Stimulated activated CD4-positive, alpha-beta T cell treated with anti-CD3 and anti-CD28 coated beads, TNF-alpha, amount 100 ng/mL, for 4 hours (primary cell): Measurements from ENCODE around the gene TIMM23B.
"Not testable (repeated sequence)": the region's sequence is repeated elsewhere in the genome, so short reads cannot be mapped to it uniquely, and the experiment has no call there.

ENCODE experiments used
- DNase-seq, 3 experiments: peaks; one replicate each; pipeline ENCODE4 v3.0.0-alpha.2; 2020; ENCODE audit warnings: low read depth in 3 of 3

TIMM23B gene, protein sequence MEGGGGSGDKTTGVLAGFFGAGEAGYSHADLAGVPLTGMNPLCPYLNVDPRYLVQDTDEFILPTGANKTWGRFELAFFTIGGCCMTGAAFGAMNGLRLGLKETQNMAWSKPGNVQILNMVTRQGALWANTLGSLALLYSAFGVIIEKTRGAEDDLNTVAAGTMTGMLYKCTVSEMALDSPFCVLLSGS

DNA sequence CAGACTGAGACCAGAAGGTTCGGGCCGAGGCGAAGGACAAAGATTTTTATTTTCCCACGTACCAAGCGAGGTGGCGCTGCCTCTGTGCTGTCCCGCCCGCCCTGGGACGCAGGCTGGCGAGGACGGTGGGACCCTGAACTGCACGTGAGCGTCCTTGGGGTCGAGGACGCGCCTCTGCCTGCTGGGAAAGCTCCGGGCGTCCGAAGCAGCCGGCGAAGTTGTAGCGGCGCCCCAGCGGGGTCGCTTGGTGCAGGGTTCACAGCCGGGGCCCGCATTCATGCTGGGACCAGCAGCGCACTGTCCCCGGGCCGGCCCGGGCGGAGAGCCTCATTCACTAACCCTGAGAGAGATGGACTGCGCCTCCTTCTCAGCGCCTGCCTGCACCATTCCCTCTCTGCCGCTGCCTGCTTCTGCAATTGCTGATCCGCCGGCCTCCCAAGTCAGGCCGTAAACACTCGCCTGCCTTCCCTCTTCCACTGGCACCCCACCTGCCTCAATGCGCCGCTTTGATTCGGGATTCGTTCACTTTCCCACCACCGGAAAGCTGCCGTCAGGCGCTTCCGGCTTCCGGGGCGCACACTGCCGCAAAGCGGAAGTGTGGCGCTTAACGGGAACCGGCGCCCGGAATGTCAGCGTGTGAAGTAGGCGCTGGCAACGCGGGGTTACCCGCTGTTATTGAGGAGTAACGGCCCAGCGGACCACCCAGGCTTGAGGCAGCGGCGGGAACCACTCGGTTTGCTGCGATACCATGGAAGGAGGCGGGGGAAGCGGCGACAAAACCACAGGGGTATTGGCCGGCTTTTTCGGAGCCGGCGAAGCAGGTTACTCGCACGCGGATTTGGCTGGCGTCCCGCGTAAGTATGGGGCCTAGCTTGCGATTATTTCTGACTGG, at the start of gene TIMM23B, which contains the start of gene PARG:
Gene TIMM23B (plus strand): TSS at position 607 of the 892 bp plus-strand sequence. CDS start 142 bp downstream, at position 749.
Gene PARG (minus strand): TSS at position 581 of the 892 bp plus-strand sequence. CDS start 302 bp downstream, at position 279.
- DNase-seq, result peak; percentile 48 to 67 (median 59)

DNA sequence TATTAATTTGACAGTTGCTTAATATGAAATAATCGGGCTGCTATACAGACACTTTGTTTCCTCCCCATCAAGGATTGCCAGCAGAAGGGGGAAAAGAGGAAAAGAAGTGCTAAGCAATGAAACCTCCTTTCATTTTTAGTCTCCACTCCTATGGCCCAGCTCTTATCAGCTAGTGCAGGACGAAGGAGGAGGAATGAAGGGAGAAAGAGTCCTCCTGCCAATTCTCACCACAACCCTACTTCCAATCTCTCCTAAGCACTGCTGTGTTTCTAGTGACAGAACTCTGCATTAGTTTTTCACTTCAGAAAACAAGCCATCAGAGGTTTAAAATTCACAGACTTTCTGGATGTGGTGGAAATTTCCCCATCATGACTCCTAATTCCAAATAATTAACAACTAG, 41.9 kb upstream of the TIMM23B start:
- DNase-seq, result not testable (repeated sequence)

DNA sequence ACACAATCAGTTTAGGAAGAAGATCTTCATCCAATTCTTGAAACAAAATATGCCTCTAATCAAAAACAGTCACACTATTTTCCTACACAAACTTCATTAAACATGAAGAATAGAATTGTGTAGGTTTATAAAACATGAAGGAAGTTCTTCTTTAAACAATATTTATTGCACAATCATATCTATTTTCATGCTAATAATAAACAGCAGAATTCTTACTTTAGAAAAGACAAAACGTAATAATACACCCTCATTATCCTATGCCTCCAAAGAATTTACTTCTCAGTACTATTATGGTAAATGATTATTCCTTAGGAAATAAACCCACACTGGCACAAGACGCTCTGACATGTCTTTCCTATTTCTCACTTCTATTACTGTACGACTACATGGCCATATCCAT, 41.4 kb upstream of the TIMM23B start:
- DNase-seq, result not testable (repeated sequence)

DNA sequence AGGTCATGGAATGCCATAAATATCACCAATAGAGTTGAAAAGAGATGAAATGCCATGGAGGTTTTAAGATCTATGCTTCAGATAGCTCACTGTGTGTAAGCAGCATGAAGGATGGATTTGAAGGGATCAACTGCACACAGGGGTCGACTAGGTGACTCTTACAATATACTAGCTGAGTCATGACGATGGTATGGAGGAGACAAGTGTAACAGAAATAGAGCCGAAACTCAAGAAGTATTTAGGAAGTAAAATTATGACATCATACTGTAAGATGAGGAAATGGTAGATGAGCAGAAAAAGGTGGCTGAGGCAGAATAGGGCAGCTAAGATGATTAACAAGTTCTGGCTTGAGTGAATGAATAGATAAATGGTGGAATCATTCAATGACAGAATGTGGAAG, 38.0 kb upstream of the TIMM23B start:
- DNase-seq, result not testable (repeated sequence)

DNA sequence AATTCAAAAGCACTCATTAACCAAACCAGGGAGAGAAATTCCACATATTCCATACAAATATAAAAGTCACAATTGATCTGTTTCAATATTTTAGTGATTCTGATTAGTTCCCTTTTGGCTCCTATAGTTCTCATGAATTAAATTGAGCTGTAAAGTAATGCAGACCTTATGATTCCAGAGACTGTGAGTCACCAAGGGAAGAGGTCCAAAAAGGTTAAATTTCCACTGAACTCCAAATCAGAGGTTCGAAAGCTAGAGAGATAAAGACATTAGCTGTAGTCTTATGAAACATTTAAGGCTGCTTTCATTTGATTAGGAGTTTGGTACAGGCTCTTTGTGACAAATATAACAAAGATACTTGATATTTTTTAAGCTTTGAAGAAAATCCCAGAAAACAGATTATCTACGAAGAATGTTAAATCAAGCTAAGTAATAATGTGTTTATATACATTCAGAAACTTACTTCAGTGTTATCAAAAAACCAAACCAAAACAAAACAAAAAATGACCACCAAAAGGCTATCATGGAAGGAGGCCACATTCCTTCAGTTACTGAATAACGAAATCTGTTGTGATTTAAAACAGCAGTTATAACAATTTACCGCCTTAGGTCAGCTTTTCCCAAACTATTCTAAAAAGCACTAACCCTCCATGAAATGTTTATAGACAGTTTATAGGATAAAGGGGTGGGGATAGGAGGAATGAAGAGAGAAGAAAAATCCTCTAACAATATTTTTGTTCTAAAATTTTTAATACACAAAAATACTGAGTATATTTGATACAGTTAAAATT, 33.4 kb upstream of the TIMM23B start:
- DNase-seq, result not testable (repeated sequence)

DNA sequence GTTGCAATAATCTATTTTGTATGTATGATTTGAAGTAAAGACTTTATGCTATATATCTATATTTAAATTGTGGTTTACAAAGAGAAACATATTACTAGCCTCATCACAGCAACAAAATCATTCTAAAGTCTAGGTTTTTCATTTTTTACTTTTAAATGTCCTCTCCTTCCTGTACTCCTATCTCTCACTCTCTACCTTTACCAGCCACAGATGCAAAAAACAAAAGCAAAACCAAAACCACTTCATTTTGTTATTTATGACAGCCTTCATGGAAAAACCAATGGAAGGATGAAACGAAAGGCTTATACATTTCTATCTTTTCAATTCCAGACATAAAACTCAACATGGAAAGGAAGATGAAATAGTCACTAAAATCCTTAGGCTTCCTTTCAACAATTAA, 31.6 kb upstream of the TIMM23B start:
- DNase-seq, result not testable (repeated sequence)

DNA sequence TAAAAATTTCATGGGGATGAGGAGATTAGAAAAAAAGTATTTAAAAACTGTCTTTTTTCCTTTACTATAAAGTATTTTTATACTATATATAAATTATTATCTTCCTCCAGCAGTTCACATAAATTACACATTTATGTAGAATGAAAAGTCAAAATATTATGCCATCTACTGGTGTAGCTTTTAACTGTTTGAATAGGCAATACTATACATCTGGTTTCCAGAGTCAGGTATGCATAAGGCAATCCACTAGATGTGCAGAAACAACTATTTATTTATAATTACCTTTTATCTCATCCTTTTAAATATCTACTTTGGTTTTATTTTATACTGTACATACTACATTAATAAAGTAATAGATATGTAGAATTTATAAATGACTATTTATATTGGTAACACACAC, 25.4 kb upstream of the TIMM23B start:
- DNase-seq, result not testable (repeated sequence)

DNA sequence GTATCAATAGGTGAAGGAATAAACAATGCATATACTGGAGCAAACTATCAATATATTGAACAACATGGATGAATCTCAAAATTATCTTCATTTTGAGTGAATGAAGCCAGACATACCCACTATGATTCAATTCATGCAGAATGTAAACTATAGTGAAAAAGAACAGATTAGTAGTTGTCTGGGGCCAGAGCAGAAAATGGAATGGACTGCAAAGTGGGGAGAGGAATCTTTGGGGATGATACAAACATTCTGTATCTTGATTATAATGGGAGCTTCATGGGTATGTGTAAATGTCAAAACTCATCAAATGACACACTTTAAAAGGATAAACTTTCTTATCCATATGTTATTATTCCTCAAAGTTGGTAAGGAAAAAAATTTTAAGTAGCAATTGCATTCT, 23.9 kb upstream of the TIMM23B start:
- DNase-seq, result not testable (repeated sequence)

DNA sequence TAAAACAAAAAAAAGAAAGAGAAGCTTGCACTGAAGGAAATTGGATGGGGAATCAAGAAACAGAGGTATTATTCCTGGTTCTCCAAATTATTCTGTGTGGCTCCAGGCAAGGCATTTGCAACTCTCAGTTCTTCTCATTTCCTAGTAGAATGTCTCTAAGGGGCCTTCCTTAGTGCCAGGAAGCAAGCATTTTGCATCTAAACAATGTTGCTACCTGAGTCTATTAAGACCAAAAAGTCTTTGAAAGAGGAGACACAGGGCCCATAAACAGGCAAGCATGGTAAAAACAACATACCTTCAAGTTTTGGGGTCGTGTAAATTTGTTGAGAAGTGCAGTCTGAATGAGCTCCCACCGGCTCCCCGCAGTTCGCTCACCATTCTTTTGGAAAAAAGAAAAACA, 19.8 kb upstream of the TIMM23B start:
- not testable (repeated sequence) for DNase-seq

DNA sequence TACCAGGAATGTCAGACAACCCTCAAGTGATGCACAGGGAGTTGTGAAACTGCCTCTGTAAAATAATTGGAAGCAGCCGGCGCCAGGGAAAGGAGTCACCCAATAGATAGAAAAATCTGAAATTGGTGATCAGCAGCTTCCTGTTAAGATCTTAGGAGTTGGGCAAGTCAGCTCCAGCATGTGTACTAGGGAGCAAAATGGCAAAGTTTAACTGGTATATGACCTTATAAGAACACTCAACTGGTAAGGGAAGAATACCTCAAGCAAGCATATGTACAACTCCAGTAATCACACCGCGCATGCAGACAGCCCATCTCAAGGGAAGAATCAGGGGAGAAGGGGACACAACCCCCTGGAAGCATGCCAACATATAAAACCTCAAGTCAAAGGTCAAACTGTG, 18.3 kb upstream of the TIMM23B start:
- not testable (repeated sequence) for DNase-seq

DNA sequence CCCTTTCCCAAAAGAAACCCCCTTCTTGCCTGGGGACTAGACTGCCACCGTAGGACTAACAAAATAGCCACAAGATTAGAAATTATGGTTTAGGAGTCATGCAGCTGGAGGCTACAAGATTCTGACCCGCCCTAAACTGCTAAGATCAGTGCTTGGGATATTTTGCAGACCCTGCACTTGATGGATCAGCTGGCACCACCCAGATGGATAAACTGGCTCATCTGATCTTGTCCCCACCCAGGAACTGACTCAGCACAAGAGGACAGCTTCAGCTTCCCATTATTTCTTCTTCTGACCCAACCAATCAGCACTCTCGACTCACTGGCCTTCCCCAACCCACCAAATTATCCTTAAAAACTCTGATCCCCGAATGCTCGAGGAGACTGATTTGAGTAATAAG, 10.6 kb upstream of the TIMM23B start:
- DNase-seq, result not testable (repeated sequence)

DNA sequence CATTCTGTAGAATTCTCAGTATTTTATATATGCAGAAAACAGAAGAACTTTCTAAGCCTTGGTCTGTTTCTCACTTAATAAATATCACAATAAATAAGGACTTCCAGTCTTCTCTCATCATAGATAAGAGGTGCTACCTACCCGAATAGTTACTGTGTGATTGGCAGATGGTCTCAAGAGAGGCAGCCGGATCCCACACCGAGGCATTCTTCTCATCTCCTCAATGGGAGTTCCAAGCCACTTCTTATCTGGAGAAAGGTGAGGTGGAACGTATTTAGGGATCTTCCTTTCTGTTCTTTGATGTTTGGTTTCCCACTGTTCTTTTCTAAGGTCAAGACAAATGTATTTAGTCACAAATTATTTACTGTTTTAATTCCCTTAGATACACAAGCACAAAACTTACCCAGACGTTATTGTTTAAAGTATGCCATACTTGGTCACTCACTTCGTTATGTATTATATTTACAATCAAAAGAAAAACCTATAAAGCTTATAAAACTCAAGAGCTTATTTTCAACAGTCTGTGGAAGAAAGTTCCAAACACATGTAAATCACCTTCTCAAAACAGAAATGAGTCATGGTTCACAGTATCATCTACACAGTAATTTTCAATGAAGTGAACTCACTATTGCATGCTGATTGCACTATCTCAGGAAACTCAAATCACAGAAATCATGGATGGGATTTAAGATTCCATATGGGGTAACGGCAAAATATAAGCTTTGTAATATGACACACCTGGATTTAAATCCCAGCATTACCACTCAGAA, 9.7 kb upstream of the TIMM23B start:
- DNase-seq, result not testable (repeated sequence)

DNA sequence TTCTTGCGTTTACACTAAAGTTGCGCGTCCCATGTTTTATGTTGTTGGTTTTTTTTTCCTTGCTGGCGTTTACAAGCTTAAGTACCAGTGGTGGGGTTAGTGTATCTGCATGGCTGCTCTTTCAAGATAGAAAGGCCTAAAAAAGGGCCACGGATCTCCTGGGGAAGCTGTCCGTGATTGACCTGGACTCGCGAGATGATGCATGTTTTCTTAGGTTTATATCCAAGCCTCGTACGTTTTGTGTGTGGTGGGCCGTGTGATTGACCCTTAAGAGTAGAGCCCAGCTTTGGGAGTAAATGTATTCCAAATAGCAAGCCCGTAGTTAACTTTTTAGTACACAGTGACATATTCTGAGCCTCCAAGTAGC, 469 bp downstream of the TIMM23B start:
- not testable (repeated sequence) for DNase-seq

DNA sequence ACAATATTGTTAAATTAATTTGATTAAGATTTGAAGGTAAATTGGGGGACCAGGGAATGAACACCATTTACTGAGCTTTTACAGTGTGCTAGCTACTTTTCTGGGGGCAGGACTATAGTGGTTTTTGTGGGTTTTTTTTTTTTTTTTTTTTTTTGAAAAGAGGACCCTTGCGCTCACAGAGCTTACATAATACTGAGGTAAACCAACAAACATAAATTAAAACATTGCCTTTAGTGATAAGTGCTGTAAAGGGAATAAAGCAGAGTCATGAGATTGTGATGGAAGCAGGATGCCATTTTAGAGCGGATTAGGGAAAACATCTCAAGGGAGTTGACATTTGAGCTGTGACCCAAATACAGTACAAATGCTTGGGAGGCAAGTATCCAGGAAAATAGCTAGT, 1.8 kb downstream of the TIMM23B start:
- DNase-seq, result not testable (repeated sequence)

DNA sequence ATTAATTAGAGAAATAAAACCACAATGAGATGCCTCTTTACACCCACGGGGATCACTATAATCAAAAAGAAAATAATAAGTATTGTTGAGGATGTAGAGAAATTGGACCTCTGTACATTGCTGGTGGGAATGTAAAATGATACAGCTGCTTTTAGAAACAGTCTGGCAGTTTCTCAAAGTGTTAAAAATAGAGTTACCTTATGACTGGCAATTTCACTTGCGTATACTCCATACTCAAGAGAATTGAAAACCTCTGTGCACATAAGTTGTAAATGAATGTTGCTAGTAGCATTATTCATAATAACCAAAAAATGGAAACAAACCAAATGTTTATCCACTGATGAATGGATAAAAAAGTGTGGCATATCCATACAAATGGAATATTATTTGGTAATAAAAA, 6.3 kb downstream of the TIMM23B start:
- DNase-seq, result not testable (repeated sequence)

DNA sequence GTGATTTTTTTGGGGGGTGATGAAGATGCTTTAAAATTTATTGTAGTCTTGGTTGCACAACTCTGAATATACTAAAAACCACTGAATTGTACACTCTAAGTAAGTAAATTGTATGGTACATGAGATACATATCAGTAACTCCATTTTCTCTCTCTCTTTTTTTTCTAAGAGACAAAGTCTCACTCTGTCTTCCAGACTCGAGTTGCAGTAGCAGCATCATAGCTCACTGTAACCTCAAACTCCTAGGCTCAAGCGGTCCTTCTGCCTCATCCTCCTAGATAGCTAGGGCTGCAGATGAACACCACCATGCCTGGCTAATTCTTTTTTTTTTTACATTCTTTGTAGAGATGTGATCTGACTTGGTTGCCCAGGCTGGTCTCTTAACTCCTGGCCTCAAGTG, 6.9 kb downstream of the TIMM23B start:
- not testable (repeated sequence) for DNase-seq

DNA sequence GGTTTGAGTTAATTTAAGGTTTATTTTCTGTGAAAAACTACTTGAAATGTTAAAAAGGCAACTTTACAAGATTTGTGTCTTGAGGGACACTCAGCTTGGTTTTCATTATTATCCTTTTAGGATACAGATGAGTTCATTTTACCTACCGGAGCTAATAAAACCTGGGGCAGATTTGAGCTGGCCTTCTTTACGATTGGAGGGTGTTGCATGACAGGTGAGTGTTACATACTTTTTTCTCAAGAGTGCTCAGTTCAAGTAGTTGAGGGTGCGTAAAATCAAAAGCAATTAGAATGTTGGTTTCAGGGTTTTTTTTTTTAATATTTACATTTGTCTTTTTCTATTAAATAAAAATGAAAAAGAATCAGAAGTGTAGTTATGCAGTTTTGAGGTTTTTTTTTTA, 10.2 kb downstream of the TIMM23B start:
- not testable (repeated sequence) for DNase-seq

DNA sequence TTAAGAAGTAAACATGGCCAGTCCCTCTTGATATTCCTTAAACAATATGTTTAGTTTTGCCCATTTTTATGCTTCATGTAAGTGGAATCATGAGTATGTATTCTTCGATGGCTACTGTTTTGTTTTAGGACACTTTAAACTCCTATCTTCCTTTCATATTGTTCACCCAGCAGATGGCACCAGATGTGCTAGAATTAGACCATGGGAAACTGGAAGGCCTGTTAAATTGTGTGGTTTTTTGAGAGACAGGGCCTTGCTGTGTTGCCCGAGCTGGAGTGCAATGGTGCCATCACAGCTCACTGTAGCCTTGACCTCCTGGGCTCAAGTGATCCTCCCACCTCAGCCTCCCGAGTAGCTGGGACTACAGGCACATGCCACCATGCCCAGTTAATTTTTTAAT, 11.3 kb downstream of the TIMM23B start:
- not testable (repeated sequence) for DNase-seq

DNA sequence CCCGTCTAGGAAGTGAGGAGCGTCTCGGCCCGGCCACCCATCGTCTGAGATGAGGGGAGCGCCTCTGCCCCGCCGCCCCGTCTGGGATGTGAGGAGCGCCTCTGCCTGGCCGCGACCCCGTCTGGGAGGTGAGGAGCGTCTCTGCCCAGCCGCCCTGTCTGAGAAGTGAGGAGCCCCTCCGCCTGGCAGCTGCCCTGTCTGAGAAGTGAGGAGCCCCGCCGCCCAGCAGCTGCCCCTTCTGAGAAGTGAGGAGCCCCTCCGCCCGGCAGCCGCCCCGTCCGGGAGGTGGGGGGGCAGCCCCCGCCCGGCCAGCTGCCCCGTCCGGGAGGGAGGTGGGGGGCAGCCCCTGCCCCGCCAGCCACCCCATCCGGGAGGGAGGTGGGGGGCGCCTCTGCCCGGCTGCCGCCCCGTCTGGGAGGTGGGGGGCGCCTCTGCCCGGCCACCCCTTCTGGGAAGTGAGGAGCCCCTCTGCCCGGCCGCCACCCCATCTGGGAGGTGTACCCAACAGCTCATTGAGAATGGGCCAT, 28.5 kb downstream of the TIMM23B start:
- not testable (repeated sequence) for DNase-seq

DNA sequence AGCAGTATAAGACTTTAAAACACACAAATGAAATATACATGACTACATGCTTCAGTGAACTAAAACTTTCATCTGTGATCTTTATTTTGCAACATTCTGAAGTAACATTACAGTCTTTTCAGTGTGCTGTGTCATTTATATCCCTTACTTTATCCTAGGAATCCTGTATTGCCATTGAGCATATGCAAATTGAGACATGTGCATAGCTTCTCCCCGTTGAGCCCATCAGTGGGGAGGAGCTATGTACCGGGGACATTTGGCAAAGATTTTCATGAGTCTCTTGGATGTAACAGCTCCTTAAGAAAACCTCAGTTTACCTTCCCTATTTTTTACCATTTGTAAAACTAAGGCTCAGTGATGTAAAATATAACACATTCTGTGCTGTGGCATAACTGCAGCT, 29.6 kb downstream of the TIMM23B start:
- not testable (repeated sequence) for DNase-seq

DNA sequence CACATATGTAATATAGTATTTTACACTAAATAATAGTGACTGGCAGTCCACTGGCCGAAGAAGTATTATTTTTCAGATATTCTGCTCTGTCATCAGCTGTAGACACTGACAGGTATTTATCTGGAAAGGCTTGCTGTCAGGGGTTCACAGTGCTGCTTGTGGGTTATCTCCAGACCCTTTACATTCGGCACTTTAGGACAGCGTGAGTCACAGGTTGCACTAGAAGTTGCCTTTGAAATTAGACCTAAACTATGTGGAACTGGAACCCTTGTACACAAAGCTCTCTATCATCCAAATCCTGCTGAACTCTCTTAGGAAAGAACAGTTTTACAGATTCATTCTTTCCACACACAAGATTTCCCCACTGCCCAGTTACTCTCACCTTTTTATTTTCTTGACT, 30.2 kb downstream of the TIMM23B start:
- not testable (repeated sequence) for DNase-seq
